CD14-positive monocyte (primary cell): Measurements from ENCODE around the gene DSC3. TPM values are rescaled to one million over a fixed set of nuclear protein-coding genes. Genes with fewer than 3 reads are reported as not detected.

ENCODE experiments used
- DNase-seq, 3 donors: peaks; one replicate each; pipeline ENCODE4 v3.0.0-alpha.2; 2011 to 2022
- H2AFZ ChIP-seq: 2 replicates; pipeline ENCODE4 v1.6.0; 2012; ENCODE audit warnings: mild to moderate bottlenecking, low read depth, low read length, inconsistent platforms; ENCODE audit not compliant: insufficient read depth, poor library complexity, severe bottlenecking
- H3K27ac ChIP-seq, 2 donors: 1 replicate in 1 of 2; 2 replicates in 1 of 2; pipeline ENCODE4 v1.5.1; 2012 to 2013; ENCODE audit warnings: low read length in 2 of 2, control low read depth in 1 of 2, inconsistent platforms in 1 of 2, low read depth in 1 of 2, mild to moderate bottlenecking in 1 of 2
- H3K27me3 ChIP-seq, 2 donors: one replicate each; pipeline versions ENCODE4 v1.6.0 to v1.6.1; 2011 to 2013; ENCODE audit warnings: low read length in 2 of 2; ENCODE audit not compliant: control insufficient read depth in 2 of 2, insufficient read depth in 2 of 2
- H3K36me3 ChIP-seq, 2 donors: replicated peaks in 1 of 2; 1 replicate in 1 of 2; 2 replicates in 1 of 2; pipeline versions ENCODE4 v1.5.1 to v1.6.1; 2012 to 2013; ENCODE audit warnings: low read length in 2 of 2, control low read depth in 1 of 2, inconsistent platforms in 1 of 2, mild to moderate bottlenecking in 1 of 2; ENCODE audit not compliant: insufficient read depth in 2 of 2, control insufficient read depth in 1 of 2
- H3K4me1 ChIP-seq, 2 donors: 1 replicate in 1 of 2; 2 replicates in 1 of 2; pipeline versions ENCODE4 v1.5.1 to v1.6.1; 2012 to 2013; ENCODE audit warnings: low read length in 2 of 2, control low read depth in 1 of 2, inconsistent platforms in 1 of 2, mild to moderate bottlenecking in 1 of 2, moderate library complexity in 1 of 2; ENCODE audit not compliant: insufficient read depth in 2 of 2, control insufficient read depth in 1 of 2
- H3K4me2 ChIP-seq: replicated peaks from 2 replicates; pipeline ENCODE3; 2012; ENCODE audit warnings: low read length, moderate library complexity, mild to moderate bottlenecking; ENCODE audit not compliant: poor library complexity, severe bottlenecking; ENCODE audit errors: extremely low read depth
- H3K4me3 ChIP-seq, 3 experiments: fragments of 200-600 bp in 1 of 3; sonication (generic) in 1 of 3; replicated peaks in 1 of 3; 1 replicate in 2 of 3; 2 replicates in 1 of 3; pipeline ENCODE4 v1.5.1; 2011 to 2013; ENCODE audit warnings: low read length in 3 of 3, mild to moderate bottlenecking in 3 of 3, control low read depth in 2 of 3, low read depth in 2 of 3, inconsistent platforms in 1 of 3, moderate library complexity in 1 of 3
- H3K79me2 ChIP-seq: 2 replicates; pipeline ENCODE4 v1.6.0; 2012; ENCODE audit warnings: mild to moderate bottlenecking, control low read depth, inconsistent platforms, low read length, moderate library complexity; ENCODE audit not compliant: insufficient read depth
- H3K9ac ChIP-seq: 2 replicates; pipeline ENCODE4 v1.6.0; 2017; ENCODE audit warnings: low read length, mild to moderate bottlenecking; ENCODE audit not compliant: insufficient read depth, poor library complexity, severe bottlenecking
- H3K9me3 ChIP-seq, 2 donors: replicated peaks in 1 of 2; 1 replicate in 1 of 2; 2 replicates in 1 of 2; pipeline versions ENCODE4 v1.5.1 to v1.6.1; 2012 to 2013; ENCODE audit warnings: low read length in 2 of 2, control low read depth in 1 of 2; ENCODE audit not compliant: control insufficient read depth in 1 of 2, insufficient read depth in 1 of 2
- H4K20me1 ChIP-seq: 2 replicates; pipeline ENCODE4 v1.6.0; 2012; ENCODE audit warnings: mild to moderate bottlenecking, low read length, control low read depth, moderate library complexity; ENCODE audit not compliant: insufficient read depth
- H3K27ac Mint-ChIP-seq, 7 donors: one replicate each; pipeline ENCODE4 v1.8.0; 2020; ENCODE audit warnings: mild to moderate bottlenecking in 7 of 7, mixed read lengths in 7 of 7, moderate library complexity in 6 of 7, inconsistent platforms in 2 of 7
- H3K27me3 Mint-ChIP-seq, 3 donors: one replicate each; pipeline ENCODE4 v1.8.0; 2021 to 2022; ENCODE audit warnings: low read depth in 3 of 3, mild to moderate bottlenecking in 3 of 3, mixed read lengths in 3 of 3, moderate library complexity in 3 of 3, inconsistent platforms in 1 of 3
- H3K36me3 Mint-ChIP-seq, 2 donors: one replicate each; pipeline ENCODE4 v1.8.0; 2020; ENCODE audit warnings: mixed read lengths in 2 of 2, inconsistent platforms in 1 of 2, mild to moderate bottlenecking in 1 of 2
- H3K4me1 Mint-ChIP-seq: one replicate; pipeline ENCODE4 v1.8.0; 2020; ENCODE audit warnings: mild to moderate bottlenecking, mixed read lengths
- H3K4me3 Mint-ChIP-seq, 2 donors: one replicate each; pipeline ENCODE4 v1.8.0; 2020; ENCODE audit warnings: mild to moderate bottlenecking in 2 of 2, mixed read lengths in 2 of 2, moderate library complexity in 1 of 2
- H3K9me3 Mint-ChIP-seq, 7 donors: one replicate each; pipeline ENCODE4 v1.8.0; 2020 to 2022; ENCODE audit warnings: mixed read lengths in 7 of 7, mild to moderate bottlenecking in 6 of 7, moderate library complexity in 6 of 7, inconsistent platforms in 2 of 7
- CTCF ChIP-seq: fragments of 200-600 bp; IDR thresholded peaks from one replicate; pipeline ENCODE4 v1.8.0; 2022; ENCODE audit warnings: antibody characterized with exemption, mild to moderate bottlenecking
- WGBS: methylation state at CpG from one replicate; pipeline ENCODE4 v1.1.5; 2013; ENCODE audit warnings: missing lambda C conversion rate; ENCODE audit not compliant: insufficient coverage; 5-methylcytosine and 5-hydroxymethylcytosine counted together
- intact Hi-C, 2 donors: fragments of 100-400 bp; cut with micrococcal nuclease; formaldehyde crosslinking; loops; one replicate each; pipeline versions ENCODE4 v1.15.0 to v1.15.1; 2023
- polyA plus RNA-seq, 3 donors: library from polyadenylated mRNA; depleted of rRNA in 1 of 3; unstranded in 2 of 3; stranded (reverse) in 1 of 3; fragments of 300-500 nt in 2 of 3; fragments of >200 nt in 1 of 3; fragmentation: Illumina TruSeq in 2 of 3; gene quantifications; 1 replicate in 2 of 3; 2 replicates in 1 of 3; pipeline ENCODE4 v1.2.3, GENCODE V29; 2012 to 2021

Gene DSC3
- polyA plus RNA-seq, 3 donors = not detected

- 100% methylated on average over 1 of the region's 2 CpGs for WGBS
Measured at GRCh38 chr18:30957066-30957465, 85.5 kb downstream of the DSC3 start.

DNA sequence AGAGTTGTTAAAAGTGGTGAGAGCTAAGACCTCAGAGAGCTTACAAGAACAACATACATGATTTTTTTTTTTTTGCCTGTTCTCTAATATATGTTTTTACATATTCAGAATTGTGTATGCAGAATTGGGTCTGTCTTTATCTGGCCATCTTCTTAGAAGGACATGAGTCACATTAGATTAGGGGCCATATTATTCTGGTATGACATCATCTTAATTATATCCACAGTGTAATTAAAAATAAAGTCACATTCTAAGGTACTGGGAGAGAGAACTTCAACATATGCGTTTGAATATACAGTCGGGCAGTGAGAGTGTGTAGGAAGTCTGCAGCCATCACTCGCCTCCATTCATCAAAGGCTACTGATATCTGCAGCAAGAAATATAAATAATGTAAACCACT, 88.3 kb downstream of the DSC3 start:
- no peaks in the 10 kb centered on the region for H3K27me3 ChIP-seq
- no peaks in the 10 kb centered on the region for H3K36me3 Mint-ChIP-seq
- H3K9me3 Mint-ChIP-seq = no peaks in the 10 kb centered on the region
- no peak overlapping the region for H2AFZ ChIP-seq
- peaks cover 0 to 4% (median 1%) of the 10 kb centered on the region in 3 donors for H3K27me3 Mint-ChIP-seq
- H3K27ac ChIP-seq = no peak overlapping the region
- H3K4me1 ChIP-seq = no peaks in the 10 kb centered on the region
- DNase-seq = no peak
- WGBS = no CpG with 5 or more reads among the region's 3 CpGs
- H4K20me1 ChIP-seq = no peaks in the 10 kb centered on the region
- no peaks in the 10 kb centered on the region for H3K9me3 ChIP-seq
- no peak overlapping the region for H3K4me3 ChIP-seq
- TF ChIP-seq CTCF = no peak
- H3K4me3 Mint-ChIP-seq = no peak overlapping the region
- H3K36me3 ChIP-seq = no peaks in the 10 kb centered on the region
- H3K27ac Mint-ChIP-seq = no peak overlapping the region
- no peak overlapping the region for H3K9ac ChIP-seq
- H3K4me1 Mint-ChIP-seq = no peaks in the 10 kb centered on the region
- H3K4me2 ChIP-seq = no peak overlapping the region
- intact Hi-C loops = no loop called here
- H3K79me2 ChIP-seq = no peaks in the 10 kb centered on the region

More at GRCh38 chr18:30957066-30957465, 85.5 kb downstream of the DSC3 start:
- Mint-ChIP-seq H3K4me1 (no peaks in the 10 kb centered on the region), H3K27ac (no peak overlapping the region), H3K27me3 (peaks cover 0 to 2% (median 1%) of the 10 kb centered on the region in 3 donors), H3K4me3 (no peak overlapping the region), H3K36me3 (no peaks in the 10 kb centered on the region), H3K9me3 (no peaks in the 10 kb centered on the region)
- Histone ChIP-seq H3K9me3 (no peaks in the 10 kb centered on the region), H3K9ac (no peak overlapping the region), H3K4me1 (no peaks in the 10 kb centered on the region), H3K36me3 (no peaks in the 10 kb centered on the region), H3K4me2 (no peak overlapping the region), H3K27ac (no peak overlapping the region), H2AFZ (no peak overlapping the region), H3K27me3 (no peaks in the 10 kb centered on the region), H4K20me1 (no peaks in the 10 kb centered on the region), H3K4me3 (no peak overlapping the region), H3K79me2 (no peaks in the 10 kb centered on the region)
- intact Hi-C loops = no loop called here
- no peak for DNase-seq
- no peak for TF ChIP-seq CTCF
